GM18505 (cell line): Measurements from ENCODE around the gene F3.

Experiments used
- ATAC-seq: cut with Tn5 transposase; IDR thresholded peaks from one replicate; pipeline ENCODE4 v1.9.1; 2021; ENCODE audit not compliant: unreplicated experiment
- POLR2A ChIP-seq: IDR thresholded peaks from 4 replicates; pipeline ENCODE4 v1.6.1; 2011; ENCODE audit warnings: borderline replicate concordance; ENCODE audit not compliant: insufficient read depth, insufficient read length; ENCODE audit errors: extremely low read depth

F3 gene

DNA sequence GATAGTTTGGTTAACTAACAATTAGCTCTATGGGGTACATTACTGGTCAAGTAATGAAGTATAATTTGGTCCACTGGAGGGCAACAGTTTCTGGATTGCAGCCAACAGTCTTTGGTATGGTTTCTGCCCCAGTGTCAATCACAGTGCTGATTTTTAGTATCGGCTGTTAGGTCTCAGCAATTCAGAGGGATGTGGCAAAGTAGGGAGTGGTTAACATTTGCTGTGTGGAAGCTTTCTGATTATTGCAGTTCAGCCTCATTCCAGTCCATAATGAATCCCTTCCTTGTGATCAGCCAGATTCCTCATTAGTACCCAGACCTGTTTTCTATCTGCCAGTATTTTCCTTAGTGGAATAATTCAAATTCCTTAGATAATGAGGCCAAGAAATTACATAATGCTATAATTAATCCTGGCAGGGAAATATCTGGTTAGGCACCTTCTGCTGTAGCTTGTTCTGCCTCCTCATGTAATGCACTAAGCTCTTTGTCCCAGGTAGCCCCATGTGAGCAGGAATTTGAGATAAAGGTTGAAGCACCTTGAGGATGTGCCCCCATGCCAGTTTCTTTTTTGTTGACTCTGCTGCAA is 14.0 kb downstream of the F3 start:
- no peak for TF ChIP-seq POLR2A
- no peak for ATAC-seq

DNA sequence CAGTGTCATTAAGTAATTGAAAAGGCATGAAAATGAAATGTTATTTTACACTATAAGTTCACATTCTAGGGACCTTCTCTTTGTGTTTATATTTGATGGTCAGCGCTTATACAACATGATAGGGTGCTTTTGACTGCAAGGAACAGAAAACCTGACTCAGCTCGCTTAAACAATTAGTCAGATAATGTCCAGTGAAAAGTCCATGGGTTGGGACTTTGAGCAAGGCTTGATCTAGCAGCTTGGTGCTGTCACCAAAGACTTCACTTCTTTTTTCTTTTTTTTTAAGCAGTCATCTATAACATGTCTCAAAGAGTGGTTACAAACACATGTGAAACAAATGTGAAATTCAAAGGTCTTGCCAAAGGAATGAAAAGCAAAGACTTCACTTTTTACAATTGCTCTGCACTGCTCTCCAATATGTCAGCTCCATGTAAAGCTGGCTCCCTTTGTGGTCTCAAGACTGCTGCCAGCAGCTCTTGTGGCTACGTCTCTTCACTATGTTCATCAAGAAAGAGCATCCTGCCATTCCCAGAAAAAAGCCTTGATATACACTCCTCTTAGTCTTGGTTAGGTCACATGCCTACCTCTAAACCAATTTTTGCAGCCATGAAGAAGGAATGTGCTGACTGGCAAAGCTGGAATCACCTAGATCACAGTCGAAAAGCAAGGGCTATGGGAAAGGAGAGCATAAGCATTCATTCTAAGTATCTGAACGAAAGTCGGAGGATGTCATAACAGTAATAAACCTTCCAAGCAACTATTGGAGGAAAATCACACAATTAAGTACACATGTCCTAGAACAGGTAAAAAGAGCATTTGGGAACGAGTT is 15.2 kb downstream of the F3 start:
- no peak for ATAC-seq
- no peak for TF ChIP-seq POLR2A

DNA sequence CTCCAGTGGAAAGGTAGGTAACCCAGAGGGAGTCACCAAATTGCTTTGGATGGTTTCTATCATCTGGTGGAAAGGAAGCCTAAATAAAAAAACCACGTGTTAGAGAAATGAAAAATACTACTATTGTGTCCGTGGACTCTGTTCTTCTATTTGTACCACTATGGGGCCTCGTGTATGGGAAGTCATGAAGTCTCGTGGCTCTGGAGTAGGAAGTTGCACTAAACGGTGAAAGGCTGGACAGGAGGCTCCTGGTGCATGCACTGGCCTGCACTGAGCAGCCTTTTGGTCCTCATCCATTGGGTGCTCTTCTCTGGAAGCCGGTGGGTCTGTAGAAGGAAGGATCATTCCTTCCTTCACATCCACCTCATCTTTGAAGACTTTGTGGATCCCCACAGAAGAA is 17.0 kb downstream of the F3 start:
- TF ChIP-seq POLR2A = no peak
- no peak for ATAC-seq

DNA sequence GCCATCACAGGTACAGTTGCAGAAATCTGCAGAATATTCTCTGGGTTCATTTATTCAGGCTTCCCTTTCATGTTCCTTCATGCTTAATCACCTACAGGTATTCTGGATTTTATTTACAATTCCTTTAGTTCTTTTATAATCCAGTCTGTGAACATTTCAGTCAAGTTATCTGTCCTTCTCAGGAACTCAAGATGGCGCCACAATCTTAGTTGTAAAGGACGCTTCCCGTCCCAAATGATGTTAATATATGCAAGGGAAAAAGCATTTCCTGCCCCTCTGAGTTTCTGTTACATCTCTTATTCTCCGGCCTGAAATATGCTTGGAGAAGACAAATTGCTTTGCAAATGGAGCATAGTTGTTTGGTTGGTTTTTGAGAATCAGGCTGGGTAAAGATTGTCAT is 19.3 kb downstream of the F3 start:
- ATAC-seq = no peak

DNA sequence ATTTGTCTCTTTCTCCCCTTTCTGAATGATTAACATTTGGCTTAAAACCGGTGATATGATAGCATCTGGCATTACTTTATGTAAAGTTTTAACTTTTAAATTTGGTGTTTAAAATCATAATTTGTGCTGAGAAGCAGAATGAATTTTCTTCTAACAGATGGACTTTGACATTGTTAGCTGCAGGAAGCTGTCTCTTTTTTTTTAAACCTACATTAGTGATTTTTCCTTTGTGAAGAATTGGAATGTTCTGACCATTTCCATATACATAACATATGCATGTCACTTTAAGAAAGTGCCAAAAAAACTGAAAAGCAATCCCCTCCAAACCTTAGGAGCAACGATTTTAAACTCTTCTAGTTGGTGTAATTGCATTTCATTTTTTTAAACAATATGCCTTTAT is 22.2 kb downstream of the F3 start:
- TF ChIP-seq POLR2A = no peak
- no peak for ATAC-seq

More for the DNA sequence above, 19.3 kb downstream of the F3 start:
- no peak for TF ChIP-seq POLR2A

DNA sequence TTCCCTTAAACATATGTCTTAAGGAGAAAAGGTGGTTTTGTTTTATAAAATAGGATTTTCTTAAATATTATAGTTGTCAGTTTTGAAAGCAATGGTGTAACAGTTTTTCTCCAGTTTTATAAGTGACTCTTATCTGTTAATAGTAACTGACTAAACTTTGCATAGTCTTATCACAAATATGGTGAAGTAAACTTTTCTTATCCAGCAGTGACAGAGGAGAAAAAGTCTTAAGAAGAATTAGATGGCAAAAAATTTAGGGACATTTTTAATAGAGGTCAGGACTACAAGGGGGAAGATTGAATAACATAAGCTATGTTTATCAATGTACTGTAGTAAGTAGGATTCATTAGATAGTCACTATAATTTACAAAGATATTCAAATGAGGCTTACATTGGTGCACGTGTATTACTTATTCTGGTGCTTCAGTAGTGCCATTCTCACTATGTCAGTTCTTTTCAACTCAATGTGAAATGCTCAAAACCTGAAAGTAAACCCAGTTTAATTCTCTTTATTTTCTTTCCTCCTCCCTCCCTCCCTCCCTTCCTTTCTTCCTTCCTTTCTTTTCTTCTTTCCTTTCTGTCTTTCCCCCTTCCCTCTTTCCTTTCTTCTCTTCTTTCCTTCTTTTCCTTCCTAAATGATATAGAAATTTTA is 26.1 kb downstream of the F3 start:
- no peak for TF ChIP-seq POLR2A
- no peak for ATAC-seq

DNA sequence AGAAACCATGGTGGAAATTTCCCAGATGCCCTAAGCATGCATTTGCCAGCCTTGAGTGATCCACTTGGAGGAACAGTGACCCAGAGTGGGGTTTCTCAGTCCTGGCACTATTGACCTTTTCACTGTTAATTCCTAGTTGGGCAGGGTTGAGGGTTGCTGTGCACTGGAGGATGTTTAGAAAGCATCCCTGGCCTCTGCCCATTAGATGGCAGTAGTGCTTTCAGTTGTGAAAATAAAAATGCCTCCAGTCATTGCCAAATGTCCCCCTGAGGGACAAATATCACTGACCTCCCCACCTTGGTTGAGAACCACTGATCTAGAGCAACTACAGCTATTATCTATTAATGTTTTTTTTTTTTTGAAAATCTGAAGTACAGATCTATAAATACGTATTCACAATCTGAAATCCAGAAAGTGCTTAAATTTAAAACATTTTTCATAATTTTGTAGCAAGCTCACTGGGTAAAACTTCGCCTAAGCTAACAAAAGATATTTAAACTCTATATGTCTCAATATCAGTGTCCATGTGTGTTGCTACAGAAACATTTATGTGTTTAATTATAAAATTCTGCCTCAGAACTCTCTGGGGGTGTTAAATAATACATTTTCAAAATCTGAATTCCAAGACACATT is 27.3 kb downstream of the F3 start:
- no peak for ATAC-seq
- TF ChIP-seq POLR2A = no peak

DNA sequence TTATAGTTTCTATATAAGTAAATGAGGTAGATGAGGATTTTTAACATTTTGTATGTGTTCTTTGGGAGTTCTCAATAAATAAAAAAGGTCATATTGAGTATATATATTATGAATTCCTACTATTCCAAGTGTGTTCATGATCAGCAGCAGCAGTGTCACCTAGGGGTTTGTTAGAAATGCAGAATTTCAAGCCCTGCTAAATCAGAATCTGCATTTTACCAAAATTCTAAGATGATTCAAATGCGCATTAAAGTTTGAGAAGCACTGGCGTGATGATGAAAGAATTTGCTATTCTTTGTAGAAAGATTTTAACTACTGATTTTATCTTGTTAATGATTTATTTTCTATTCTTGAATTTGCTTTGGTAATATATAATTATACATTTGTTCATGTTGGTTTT is 28.7 kb downstream of the F3 start:
- no peak for ATAC-seq
- TF ChIP-seq POLR2A = no peak

DNA sequence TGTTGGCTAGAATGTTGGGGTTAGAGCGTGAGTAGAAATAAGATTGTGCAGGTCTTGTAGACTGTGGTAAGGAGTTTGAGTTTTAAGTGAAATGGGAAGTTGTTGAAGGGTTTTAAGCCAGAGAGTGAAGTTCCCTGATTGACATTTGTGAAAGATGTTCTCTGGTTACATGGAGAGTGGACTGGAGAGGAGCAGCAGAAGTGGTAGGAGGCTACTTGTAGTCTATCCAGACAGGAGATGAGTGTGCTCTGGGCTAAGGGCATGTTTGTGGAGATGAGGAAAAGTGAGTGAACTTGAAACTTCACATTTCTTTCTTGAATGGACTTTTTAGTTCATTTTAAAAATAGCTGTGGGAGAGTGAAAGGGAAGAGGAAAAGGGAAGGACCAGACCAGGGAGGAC is 37.0 kb downstream of the F3 start:
- ATAC-seq = no peak
- TF ChIP-seq POLR2A = no peak

DNA sequence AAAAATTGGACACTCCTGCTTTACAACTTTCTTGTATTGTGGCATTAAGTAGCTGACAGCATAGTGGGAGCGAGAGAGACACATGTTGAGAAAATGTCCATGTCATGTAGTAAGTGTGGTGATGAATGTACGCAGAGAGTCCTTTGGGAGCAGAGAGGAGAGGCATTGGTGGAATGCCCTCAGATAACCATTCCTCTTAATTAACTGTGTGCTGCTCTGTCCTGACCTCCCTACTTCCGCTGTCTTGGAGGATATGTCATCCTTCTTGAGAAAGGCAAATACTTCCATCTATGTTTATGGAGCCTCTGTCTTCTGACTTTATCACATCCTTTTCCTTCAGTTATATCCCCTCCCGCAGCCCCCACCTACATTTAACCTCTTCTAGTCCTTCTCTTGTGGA is 38.4 kb downstream of the F3 start:
- ATAC-seq = no peak
- TF ChIP-seq POLR2A = no peak

DNA sequence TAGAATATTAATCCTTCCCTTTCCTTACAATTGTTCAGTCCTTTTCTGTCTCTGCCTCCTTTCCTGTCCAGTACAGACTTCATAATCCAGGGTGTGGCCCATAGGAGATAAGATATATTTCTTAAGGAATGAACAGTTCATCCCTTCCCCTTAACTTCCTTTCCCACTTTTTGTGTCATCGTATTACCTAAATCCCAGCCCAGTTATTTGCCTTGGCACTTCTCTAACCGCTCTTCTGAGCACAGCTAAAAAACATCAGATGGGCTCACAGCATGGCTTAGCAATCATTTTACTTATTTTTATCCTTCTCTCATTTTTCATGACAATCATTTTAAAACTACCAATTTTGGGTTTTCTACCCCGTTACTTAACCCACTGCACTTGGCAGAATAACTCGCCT is 39.6 kb downstream of the F3 start:
- TF ChIP-seq POLR2A = no peak
- ATAC-seq = no peak

DNA sequence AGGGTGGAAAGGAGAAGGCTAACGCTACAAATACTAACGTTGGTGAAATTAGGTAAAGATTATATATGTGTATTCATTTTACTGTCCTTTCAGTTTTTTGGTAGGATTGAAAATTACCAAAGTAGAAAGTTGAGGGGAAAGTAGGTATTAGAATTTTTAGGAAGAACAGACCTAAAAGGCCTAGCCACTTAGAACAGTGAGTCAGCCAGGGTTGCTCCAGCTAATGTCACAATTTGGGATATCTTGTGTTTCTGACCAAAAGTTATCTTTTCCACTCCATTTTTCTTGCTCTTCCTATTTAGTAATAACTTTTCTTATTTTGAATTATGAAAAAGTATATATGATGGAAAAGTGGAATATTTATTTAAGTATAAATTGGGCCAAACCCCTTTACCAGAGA is 40.1 kb downstream of the F3 start:
- no peak for ATAC-seq
- no peak for TF ChIP-seq POLR2A

DNA sequence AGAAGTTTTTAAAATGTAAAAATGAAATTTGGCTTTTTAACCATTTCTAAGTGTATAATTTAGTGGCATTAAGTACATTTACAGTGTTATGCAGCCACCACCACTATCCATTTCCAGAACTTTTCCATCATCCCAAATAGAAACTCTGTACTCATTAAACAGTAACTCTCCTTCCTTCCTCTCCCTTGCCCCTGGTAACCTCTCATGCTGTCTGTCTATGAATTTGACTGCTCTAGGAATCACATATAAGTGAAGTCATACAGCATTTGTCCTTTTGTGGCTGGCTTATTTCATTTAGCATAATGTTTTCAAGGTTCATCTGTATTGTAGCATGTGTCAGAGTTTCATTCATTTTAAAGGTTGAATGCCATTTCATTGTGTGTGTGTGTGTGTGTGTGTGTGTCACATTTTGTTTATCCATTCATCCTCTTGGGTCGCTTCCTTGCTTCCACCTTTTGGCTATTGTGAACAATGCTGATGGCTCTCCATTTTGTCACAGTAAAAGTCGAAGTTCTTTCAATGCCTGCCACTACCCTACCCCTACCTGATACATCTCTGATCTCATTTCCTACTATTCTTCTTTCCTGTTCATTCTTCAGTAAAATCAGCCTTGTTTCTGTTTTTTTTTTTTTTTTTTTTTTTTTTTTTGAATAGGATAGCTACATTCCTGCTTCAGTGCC is 45.3 kb downstream of the F3 start:
- TF ChIP-seq POLR2A = no peak

DNA sequence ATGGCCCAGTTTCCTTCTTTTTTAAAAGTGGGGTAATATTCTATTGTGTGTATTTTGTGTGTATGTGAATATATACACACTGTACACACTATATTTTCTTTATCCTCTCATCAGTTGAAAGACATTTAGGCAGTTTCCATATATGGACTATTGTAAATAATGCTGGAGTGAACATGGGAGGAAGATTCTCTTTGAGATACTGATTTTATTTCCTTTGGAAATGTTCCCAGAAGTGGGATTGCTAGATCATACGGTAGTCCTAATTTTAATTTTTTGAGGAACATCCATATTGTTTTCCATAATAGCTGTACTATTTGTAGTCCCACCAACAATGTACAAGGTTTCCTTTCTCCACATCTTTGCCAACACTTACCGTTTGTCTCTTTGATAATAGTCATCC is 51.0 kb downstream of the F3 start:
- no peak for TF ChIP-seq POLR2A
- no peak for ATAC-seq

More for the DNA sequence above, 45.3 kb downstream of the F3 start:
- no peak for ATAC-seq

DNA sequence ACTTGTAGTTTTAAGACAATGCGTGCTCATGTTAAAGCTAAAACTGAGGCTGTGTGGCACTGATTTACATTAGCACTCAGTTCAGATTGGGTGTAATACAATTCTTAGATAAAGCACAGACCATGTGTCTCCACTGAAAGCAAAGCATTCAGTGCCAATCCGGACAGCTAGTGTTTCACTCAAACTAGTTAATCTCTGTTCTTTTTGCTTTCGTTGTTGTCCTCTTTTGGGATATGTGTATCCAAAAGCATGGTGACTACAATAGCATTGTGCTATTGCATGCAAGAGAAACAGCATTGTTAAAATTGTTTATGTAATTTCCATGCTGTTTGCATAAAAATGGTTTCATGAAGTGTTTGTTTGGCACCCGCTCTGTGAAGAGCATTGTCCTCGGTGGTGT is 54.6 kb downstream of the F3 start:
- no peak for TF ChIP-seq POLR2A
- ATAC-seq = no peak
